Kidney tubule cell (primary cell): ENCODE data around the gene UBASH3B.
"Not testable (repeated sequence)": the region's sequence is repeated elsewhere in the genome, so short reads cannot be mapped to it uniquely, and the experiment has no call there.

Experiments
- DNase-seq: peaks from one replicate; pipeline ENCODE4 v3.0.0-alpha.2; 2018; ENCODE audit warnings: low spot score

The UBASH3B gene

DNA sequence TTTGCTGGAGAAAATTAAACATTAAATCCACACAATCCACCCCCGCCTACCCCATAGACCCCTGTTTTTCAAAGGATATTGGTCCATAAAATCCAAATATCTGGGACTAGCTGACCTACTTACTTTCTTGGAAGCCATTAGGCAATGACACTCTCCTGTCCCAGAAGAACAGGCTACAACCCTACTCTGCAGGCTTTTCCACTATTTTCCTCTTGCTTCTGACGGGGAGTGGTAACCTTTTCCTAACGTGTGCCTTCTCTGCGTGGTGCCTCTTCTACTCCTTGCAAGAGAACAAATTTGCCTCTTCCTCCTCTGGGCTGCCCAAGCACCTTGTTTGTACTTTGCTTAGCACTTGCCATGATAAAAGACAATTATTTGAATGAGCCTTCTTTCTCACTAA, 51.6 kb downstream of the UBASH3B start:
- DNase-seq, result no peak

DNA sequence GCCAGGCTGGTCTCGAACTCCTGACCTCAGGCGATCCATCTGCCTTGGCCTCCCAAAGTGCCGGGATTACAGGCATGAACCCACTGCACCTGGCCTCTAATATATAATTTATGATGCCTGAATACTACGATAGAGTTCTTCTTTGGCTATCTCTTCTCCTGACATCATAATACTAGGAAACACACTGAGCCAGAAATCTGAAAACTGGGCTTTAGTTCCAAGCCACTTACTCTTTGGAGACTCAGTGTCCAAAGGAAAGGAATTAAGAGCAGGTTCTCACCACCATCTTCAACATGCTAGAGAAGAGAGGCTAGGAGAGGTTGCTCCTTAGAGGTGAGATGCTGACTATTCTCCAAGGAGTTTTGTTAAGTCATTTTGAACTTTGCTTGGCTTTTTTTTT, 52.4 kb downstream of the UBASH3B start:
- DNase-seq, result no peak

DNA sequence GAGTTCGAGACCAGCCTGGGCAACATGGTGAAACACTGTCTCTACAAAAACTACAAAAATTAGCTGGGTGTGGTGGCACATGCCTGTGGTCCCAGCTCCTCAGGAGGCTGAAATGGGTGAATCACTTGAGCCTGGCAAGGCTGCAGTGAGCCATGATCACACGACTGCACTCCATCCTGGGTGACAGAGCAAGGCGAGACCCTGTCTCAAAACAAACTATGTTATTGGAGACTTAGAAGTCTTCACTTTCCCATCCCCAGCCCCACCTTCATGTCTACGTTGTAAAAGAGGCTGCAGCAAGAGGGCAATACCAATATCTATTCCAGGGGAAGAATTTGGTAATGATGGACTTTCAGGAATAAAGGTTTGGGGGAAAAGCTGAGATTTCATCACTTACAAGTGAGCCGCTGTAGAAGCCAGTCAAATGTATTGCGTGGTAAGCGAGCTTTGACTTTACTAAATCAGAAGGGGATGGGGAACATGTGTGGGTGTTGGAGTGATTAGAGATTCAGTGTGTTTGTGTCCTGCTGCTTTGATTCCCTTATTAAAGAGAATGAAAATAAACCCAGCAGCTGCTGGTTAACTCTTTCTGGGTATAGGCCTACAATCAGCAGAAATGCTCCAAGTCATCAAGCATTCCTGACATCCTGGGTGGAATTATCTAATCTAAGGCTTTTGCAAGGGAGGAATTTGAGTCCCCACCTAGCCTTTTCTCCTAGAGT, 53.7 kb downstream of the UBASH3B start:
- peak; percentile 90 for DNase-seq

DNA sequence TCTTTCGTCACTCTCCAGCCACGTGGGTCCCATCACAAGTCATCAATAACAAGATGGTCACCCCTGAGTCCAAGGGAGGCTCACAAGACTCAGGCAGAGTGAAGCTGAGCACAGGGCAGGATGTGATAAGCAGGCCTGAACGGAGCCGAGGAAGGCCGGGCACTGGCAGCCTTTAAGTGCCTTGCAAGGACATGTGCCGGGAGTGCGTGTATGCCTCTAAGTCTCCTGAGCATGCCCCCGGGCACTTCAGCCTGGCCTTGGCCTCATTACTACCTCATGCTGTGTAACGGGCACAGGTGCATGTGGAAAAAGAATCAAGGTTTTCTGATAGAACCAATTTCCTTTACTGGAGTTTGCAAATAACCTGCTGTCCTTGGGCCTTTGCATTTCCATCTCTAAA, 55.8 kb downstream of the UBASH3B start:
- no peak for DNase-seq

DNA sequence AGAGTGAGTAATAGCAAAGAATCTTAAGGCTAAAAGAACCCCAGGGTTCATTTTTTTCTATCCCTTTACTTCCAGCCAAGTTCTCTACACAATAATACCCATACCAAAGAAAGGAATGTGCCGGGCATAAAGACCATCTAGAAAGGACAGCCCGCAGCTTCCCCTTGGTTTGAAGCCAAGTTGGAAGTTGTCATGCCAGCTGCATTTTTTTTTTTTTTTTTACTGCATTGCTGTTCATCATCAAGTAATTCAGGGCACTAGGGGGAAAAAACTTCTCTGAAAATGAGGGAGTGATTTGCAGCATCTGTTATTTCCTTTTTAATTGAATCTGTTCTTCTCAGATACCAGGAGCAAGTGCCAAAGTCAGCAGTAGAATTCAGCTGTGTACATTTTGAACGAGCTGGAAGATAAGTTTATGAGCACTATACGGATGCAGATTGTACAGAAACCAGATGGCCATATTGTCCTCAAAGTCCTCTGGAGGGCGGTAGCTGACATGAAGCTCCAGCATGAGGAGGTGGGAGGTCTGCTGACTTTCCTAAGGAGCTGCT, 56.4 kb downstream of the UBASH3B start:
- DNase-seq, result peak; percentile 73

DNA sequence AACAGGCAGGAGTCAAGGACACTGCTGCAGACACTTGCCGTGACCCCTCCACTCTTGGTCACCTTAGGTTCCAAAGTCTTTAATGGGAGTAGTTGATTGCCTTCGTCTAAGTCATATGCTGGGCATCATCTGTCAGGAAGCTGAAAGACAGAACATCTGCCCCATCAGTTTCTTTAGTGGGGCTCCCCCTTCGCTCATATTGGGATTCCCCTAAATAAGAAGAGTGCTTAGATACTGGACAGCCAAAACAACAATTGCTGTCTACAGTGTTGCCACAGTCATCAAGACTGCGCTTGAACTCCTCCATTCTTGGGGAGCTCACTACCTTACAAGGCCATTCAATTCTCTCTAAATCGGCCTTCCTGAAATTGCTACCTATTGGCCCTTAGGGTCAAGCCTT, 58.5 kb downstream of the UBASH3B start:
- DNase-seq, result no peak

DNA sequence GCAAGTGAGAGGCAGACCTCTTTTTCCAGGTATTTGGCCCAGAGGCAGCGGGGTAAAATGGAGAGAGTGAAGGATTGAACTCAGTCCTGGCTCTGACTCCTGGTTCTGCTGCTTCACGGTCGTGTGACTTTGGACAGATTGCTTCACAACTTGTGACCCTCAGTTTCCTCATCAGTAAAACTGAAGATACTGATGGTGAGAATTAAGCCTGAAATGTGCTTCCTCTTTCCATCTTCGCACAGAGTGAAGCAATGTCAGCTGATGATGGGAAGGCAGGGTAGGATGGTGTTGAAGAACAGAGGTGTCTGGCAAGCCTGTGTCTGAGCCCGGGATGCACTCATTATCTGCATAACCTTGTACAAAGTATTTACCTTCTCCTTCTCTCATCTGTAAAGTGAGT, 59.0 kb downstream of the UBASH3B start:
- no peak for DNase-seq

DNA sequence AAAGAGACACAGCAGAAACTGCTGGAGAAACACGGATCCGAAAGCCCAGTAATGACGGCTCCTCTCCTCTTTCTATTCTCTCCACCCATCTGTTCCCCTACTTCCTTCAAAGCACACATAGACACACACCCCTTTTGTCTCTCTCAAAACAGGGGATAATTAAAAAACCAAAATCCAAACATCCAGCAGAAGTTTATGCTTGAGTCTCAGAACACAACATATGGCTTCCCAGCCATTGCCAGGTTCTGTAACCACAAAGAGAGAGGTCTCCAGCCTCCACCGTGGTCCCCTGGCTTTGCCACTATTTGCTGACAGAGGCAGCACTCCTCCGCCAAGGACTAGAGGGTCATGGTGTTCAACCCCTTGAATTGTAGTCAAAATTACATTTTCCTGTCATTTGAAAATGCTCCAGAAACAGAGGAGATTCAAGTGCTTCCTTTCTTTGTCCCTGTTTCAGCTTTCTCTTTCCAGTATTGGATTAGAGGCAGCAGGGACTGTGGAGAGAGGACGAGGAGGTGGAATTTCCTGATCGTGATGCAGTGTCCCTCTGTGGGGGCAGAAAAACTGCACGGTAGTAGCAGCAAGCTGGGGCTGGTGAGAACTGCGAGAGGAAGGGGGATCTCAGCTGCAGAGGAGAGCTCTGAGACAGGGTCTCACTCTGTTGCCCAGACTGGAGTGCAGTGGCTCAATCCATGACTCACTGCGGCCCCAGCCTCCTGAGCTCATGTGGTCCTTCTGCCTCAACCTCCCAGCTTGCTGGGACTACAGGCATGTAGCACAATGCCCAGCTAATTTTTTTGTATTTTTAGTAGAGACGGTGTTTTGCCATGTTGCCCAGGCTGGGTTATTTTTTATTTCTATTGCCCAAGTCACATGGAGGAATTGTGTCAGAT, 60.3 kb downstream of the UBASH3B start:
- no peak for DNase-seq

DNA sequence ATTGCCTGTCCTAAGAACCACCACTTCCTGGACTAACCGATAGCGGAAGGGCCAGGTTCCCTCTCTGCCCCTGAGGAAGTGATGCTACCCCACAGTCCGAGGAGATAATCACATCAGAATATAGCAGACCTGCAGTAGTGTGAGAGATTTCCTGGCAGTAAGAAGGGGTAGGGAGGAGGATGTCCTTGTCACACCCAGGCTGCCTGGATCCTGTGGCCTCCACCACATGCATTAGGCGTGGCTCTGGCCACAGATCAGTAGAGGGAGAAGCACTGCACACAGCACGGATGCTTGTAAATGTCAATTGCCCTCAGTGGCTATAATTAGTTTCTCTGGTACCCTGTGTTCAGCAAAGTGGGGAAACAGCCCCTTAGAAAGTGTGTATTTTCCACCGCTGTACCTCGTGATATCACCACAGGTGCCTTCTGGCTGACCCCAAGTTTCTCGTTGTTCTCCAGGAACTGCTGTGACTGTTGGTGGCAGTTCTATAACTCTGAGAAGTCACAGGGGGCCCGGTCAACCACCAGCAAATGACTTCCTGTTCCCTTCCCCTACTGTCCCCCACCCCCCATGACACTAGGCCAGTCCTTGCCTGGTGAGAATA, 61.8 kb downstream of the UBASH3B start:
- no peak for DNase-seq

DNA sequence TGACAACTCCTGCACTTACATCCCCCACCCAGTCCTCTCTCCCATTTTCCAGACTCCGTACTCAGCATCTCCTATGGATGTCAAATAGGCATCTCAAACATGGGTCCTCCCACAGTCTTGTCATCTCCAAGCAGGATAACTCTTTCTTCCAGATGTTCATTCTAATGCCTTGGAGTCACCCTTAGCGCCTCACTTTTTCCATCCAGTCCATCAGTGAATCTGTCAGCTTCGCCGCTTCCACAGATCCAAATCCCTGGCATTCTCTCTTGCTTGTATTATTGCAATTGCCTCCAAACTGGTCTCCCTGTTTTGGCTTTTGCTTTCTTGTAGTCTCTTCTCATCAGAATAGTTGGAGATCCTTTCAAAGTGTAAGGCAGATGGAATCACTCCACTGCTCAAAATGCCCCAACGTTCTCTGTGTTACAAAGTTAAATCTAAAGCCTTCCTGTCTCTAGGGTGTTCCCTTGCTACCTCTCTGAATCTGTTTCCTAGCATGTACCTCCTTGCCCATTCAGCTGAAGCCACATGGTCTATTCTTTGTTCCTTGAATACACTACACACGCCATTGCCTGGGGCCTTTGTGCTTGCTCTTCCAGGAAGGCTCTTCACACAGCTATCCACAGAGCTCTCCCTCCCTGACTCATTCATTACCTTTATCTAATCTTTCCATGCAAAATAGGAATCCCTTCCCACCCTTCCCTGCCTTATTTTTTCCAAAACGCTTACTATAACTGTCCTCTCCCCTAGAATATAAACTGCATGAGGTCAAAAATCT, 64.8 kb downstream of the UBASH3B start:
- no peak for DNase-seq

DNA sequence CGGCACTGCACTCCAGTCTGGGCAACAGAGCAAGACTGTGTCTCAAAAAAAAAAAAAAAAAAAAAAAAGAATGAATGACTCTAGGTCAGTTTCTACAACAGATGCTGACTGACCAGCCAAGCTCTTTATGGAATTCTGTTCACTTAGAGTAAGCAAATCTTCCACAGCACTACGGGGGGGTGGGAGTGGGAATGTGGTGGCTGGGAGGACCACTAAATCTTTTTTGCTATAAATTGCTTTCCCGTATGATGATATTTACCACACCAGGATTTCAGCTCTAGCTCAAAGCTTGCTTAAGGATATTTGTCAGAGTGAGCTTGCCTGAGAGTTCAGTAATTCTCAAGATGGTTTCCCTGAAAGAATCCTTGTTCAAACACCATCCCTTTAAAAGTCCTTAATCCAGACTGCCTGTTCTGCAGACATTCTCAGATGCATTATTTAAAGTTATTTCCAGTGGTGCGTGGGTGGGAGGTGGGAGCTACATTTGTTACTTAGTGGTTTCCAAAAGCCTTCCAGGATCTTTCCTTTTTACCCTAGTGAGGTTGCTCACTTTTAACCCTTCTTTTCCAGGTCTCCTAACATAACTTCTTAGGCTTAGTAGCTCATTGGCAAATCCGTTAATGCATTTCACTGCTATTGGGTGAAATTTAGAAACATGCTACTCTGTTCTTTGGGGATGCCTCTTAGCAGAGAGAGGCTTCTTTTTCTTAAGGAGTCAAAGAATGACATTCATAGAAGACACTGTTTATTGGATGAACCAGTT, 65.9 kb downstream of the UBASH3B start:
- DNase-seq, result no peak

DNA sequence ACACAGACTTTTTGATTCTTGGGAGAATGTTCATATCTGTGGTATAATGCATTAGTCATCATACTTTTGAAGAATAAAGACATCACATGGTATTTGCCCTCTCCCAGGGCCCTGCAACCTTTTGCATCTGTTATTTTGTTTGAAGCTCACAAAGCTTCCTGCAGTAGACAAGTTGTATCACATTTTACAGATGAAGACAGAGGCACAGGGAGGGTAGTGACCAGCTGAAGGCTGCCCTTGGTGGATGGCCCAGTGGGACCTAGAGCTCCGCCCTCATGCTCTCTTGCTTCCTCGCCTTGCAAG, 66.4 kb downstream of the UBASH3B start:
- peak; percentile 40 for DNase-seq

DNA sequence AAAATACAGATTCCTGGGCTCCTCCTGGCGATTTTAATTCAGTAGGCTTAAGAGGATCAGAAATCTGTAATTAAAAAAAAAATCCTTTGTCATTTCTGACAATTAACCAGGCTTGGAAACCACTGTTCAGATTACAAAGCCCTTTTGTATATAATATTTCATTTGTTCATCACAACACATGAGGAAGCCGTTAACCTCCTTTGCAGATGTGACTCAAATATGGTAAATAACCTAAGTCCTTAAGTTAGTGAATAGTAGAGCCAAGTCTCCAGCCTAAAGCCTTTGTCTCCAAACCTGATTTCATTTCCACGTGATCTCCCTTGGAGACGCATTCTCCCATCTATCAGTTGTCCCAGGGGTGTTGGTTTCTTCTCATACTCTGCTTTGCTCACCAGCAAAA, 67.6 kb downstream of the UBASH3B start:
- no peak for DNase-seq

DNA sequence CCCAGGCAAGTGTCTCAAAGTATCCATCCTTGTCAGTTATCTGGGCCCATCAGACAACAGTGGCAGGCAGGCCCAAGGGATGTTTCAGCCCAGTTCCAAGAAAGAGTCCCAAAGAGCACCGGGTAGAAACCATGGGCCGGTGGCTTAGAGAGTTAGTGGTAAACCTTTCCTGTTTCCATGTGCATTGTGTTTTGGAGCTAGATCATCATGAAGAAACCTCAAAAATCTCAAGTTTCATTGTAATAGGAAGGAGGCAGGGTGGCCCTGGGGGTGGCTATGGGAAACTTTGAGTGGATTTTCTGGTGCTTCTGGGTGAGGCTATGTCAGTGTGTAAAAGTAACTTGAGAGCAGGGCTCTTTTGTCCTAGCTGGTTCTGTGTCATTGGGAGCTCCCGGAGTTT, 68.1 kb downstream of the UBASH3B start:
- no peak for DNase-seq

DNA sequence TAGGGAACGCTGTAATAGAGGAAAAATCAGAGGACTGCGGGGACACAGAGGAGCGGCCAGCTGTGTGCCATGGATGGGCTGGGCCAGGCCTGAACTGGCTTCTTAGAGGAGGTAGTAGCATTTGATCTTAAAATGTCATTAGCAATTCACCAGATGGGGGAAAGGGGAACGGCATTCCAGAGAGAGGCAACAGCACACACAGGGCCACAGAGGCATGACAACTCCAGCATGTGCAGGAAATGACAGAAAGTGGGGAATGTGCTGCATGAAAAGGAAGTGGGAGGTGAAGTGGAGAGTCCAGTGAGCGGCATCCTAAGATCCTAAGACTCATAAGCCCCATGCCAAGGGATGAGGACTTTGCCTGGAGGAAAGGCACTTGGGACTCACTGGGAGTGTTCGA, 69.0 kb downstream of the UBASH3B start:
- peak; percentile 82 for DNase-seq

DNA sequence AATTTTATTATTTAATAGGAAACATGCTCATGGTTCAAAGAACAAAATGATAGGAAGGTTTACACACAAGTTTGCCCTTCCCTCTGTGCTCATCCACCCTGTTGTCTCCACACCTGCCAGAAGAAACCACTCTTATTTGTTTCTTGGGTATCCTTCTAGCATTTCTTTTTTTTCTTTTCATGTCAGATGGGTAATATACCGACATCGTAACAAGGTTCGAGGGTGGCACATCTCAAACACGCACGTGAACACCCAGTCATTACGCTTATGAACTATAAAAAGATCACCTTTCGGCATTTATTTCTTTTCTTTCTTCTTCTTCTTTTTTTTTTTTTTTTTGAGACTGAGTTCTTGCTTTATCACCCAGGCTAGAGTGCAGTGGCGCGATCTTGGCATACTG, 70.5 kb downstream of the UBASH3B start:
- no peak for DNase-seq

DNA sequence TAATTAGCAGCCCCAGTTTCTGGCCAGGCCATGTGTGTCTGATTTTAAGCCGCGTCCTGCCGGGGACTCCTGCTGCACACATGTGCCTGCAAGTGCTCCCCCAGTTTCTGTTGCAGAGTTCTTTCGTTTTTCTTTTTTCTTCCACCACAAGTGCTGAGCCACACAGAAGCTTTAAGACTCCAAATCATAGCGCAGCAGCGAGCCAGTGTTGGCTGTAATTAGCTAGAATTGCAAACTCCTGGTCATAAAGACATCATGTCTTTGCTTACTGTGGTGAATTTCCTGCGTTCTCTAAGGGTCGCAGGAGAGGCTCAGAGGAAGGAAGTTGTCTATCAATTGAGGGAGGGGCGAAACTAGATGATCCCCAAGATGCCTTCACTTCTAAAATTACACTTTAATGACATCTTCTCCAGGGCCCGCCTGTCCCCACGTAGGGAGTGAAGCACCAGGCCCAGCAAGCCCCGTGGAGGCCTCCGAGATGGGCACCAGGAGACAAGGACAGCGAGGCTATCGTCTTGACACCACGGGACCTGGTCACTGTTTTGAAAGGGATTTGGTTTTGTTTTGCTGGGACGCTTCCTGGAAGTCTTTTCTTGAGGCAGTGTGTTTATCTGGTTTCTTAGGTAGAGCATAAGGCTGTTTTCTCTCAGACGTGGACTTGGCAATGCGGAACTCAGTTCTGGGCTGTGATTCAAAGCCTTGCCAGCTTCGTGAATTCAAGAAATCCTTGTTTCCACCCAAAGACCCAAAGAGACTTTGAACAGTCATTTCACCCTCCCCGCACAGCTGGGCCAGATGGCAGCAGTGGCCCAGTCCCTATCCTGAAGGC, 71.8 kb downstream of the UBASH3B start:
- DNase-seq, result no peak

DNA sequence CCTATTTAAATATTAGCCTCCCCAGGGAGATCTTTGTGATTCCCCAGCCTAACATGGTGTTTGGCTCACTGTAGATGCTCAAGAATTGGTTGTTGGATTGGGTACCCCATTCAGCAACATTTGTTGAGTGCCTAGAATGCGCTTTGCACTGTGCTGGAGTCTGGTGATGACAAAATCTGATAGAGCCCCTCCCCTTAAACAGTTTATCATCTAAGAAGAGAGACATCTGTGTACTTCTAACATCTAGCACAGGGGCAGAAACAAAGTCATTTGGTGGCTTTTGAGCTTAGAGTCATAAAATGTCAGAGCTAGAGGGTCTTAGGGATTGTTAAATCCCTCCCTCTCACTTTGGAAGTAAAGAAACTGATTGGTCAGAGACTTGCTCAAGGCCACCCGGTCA, 73.0 kb downstream of the UBASH3B start:
- no peak for DNase-seq

DNA sequence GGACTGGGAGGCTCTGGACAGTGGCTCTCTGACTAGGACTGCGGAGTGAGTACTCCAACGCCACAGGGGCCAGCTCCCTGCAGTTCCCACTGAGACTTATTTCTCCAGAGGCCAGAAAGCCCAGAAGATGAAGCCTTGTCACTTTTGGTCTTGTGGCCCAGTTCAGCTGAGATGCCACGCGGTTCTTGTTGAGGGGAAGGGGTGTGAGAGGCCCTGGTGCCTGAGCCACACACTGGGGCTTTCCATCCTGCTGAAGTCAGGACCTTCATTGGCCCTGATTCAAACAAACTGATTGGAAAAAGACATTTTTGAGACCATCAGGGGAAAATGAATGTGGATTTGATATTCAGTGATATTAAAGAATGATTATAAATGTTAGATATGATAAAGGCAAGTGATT, 73.6 kb downstream of the UBASH3B start:
- DNase-seq, result no peak

DNA sequence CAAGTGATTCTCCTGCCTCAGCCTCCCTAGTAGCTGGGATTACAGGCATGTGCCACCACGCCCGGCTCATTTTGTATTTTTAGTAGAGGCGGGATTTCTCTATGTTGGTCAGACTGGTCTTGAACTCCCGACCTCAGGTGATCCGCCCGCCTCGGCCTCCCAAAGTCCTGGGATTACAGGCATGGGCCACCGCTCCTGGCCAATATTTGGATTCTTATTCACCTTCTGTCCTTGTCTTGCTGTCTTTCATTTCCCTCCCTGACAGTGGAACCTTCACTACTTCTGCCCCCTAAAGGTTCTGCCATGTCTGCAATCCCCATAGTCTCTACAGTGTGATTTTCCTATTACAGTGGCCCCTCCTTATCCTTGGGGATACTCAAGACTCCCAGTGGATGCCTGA, 75.2 kb downstream of the UBASH3B start:
- not testable (repeated sequence) for DNase-seq

DNA sequence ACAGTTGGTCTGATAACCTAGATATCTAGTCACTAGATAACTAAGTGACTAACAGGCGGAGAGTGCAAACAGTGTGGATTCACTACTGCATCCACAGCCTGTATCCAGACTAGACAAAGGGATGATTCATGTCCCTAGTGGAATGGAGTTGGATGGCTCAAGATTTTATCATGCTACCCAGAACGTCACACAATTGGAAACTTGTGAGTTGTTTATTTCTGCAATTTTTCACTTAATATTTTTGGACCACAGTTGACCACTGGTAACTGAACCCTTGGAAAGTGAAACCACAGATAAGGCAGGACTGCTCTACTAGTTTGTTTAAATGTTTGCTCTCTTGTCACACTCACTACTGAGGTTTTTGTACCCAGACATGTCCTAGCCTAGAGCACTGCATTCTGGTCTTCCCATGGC, 76.0 kb downstream of the UBASH3B start:
- peak; percentile 53 for DNase-seq
